GM12892 (cell line): Measurements from ENCODE around the gene KRT81.
"Not testable (repeated sequence)": the region's sequence is repeated elsewhere in the genome, so short reads cannot be mapped to it uniquely, and the experiment has no call there.

ENCODE experiments used
- DNase-seq: peaks from one replicate; pipeline ENCODE4 v3.0.0; 2011; ENCODE audit not compliant: insufficient read length
- FAIRE-seq: peaks from 2 replicates; lab custom pipeline; 2011; peaks lifted over from hg19 to GRCh38; lab: Jason Lieb, UNC
- POLR2A ChIP-seq: IDR thresholded peaks from 2 replicates; pipeline ENCODE4 v1.6.1; 2011; ENCODE audit warnings: low read depth, low read length, control low read depth
- POLR2AphosphoS5 ChIP-seq: IDR thresholded peaks from 2 replicates; pipeline ENCODE4 v1.6.1; 2011; ENCODE audit warnings: low read depth, low read length, control low read depth
- TAF1 ChIP-seq: IDR thresholded peaks from 2 replicates; pipeline ENCODE4 v1.6.1; 2011; ENCODE audit warnings: low read depth, mild to moderate bottlenecking, control low read depth, low read length, borderline replicate concordance

Gene KRT81

GRCh38 chr12:52258335-52258901 lies 32.9 kb downstream of the KRT81 start:
- DNase-seq, result no peak
- no peak for FAIRE-seq
- no peak for TF ChIP-seq TAF1
- TF ChIP-seq POLR2AphosphoS5, result no peak
- TF ChIP-seq POLR2A, result no peak

- FAIRE-seq, DNase-seq: not testable (repeated sequence)
Measured at GRCh38 chr12:52257922-52258321, 33.4 kb downstream of the KRT81 start.

GRCh38 chr12:52257074-52257551 lies 34.2 kb downstream of the KRT81 start:
- no peak for DNase-seq
- no peak for FAIRE-seq
- no peak for TF ChIP-seq POLR2AphosphoS5
- TF ChIP-seq TAF1, result no peak
- TF ChIP-seq POLR2A, result no peak

GRCh38 chr12:52256584-52256935 lies 34.8 kb downstream of the KRT81 start:
- no peak for FAIRE-seq
- TF ChIP-seq TAF1 (no peak), POLR2A (no peak), POLR2AphosphoS5 (no peak)
- no peak for DNase-seq

GRCh38 chr12:52255926-52256583 lies 35.3 kb downstream of the KRT81 start:
- TF ChIP-seq POLR2AphosphoS5, result no peak
- no peak for TF ChIP-seq TAF1
- no peak for TF ChIP-seq POLR2A
- DNase-seq (no peak), FAIRE-seq (no peak)

- DNase-seq (no peak), FAIRE-seq (no peak)
- TF ChIP-seq POLR2AphosphoS5, result no peak
- TF ChIP-seq POLR2A, result no peak
- TF ChIP-seq TAF1, result no peak
Measured at GRCh38 chr12:52254965-52255751, 36.2 kb downstream of the KRT81 start.

GRCh38 chr12:52254180-52254964 lies 37.0 kb downstream of the KRT81 start:
- FAIRE-seq (no peak), DNase-seq (no peak)
- no peak for TF ChIP-seq TAF1
- no peak for TF ChIP-seq POLR2AphosphoS5
- no peak for TF ChIP-seq POLR2A

- DNase-seq (no peak), FAIRE-seq (no peak)
- TF ChIP-seq TAF1 (no peak), POLR2A (no peak), POLR2AphosphoS5 (no peak)
Measured at GRCh38 chr12:52253391-52254179, 37.7 kb downstream of the KRT81 start.

- no peak for TF ChIP-seq POLR2A
- TF ChIP-seq TAF1, result no peak
Measured at GRCh38 chr12:52252728-52253343, 38.5 kb downstream of the KRT81 start.

GRCh38 chr12:52252175-52252615 lies 39.1 kb downstream of the KRT81 start:
- not testable (repeated sequence) for DNase-seq, FAIRE-seq

More at GRCh38 chr12:52252728-52253343, 38.5 kb downstream of the KRT81 start:
- FAIRE-seq (no peak), DNase-seq (no peak)
